WTC11 (cell line): ENCODE data around the gene EFCAB13. TPM values are rescaled to one million over a fixed set of nuclear protein-coding genes. Genes with fewer than 3 reads are reported as not detected.

ENCODE experiments used
- ATAC-seq: fragments of 200-7000 bp; cut with Tn5 transposase; 2 replicates; pipeline ENCODE4 v1.10.0; 2021; ENCODE audit warnings: mild to moderate bottlenecking, moderate library complexity
- CTCF ChIA-PET: fragments of 300-600 bp; sonication (Branson Sonifier 250); formaldehyde crosslinking; loops from one replicate; lab custom pipeline; 2021; ENCODE audit warnings: antibody characterized with exemption; lab: Charles Lee
- POLR2A ChIA-PET: fragments of 350-600 bp; sonication (Branson Sonifier 250); formaldehyde crosslinking; loops from one replicate; lab custom pipeline; 2021; ENCODE audit warnings: antibody characterized with exemption; lab: Charles Lee
- DNase-seq: peaks from one replicate; pipeline ENCODE4 v3.0.0; 2021; ENCODE audit warnings: low spot score
- H3K27ac Mint-ChIP-seq: 2 replicates; pipeline ENCODE4 v1.8.0; 2021; ENCODE audit warnings: mixed read lengths
- H3K27me3 Mint-ChIP-seq: 2 replicates; pipeline ENCODE4 v1.8.0; 2021; ENCODE audit warnings: low read depth, mild to moderate bottlenecking, moderate library complexity, mixed read lengths
- H3K36me3 Mint-ChIP-seq: 2 replicates; pipeline ENCODE4 v1.8.0; 2021; ENCODE audit warnings: mixed read lengths
- H3K4me1 Mint-ChIP-seq: 2 replicates; pipeline ENCODE4 v1.8.0; 2022; ENCODE audit warnings: mixed read lengths
- H3K4me3 Mint-ChIP-seq: 2 replicates; pipeline ENCODE4 v1.8.0; 2021; ENCODE audit warnings: mild to moderate bottlenecking, moderate library complexity, mixed read lengths
- H3K9me3 Mint-ChIP-seq: 2 replicates; pipeline ENCODE4 v1.8.0; 2021; ENCODE audit warnings: mixed read lengths
- CBFB ChIP-seq: sonication (generic); formaldehyde crosslinking; IDR thresholded peaks from 2 replicates; pipeline ENCODE4 v1.8.1; 2022; ENCODE audit warnings: mild to moderate bottlenecking, low read depth, missing genetic modification reagents
- FOXP1 ChIP-seq: sonication (generic); formaldehyde crosslinking; IDR thresholded peaks from 2 replicates; pipeline ENCODE4 v1.8.0; 2022; ENCODE audit warnings: missing genetic modification reagents, mild to moderate bottlenecking, moderate library complexity, borderline replicate concordance
- GABPB1 ChIP-seq: sonication (generic); formaldehyde crosslinking; IDR thresholded peaks from 2 replicates; pipeline ENCODE4 v1.8.1; 2023; ENCODE audit warnings: mild to moderate bottlenecking, missing genetic modification reagents
- HMGA2 ChIP-seq: fragments of 250-450 bp; sonication (Bioruptor Pico); IDR thresholded peaks from 2 replicates; pipeline ENCODE4 v1.4.0; 2021; ENCODE audit warnings: mild to moderate bottlenecking, moderate library complexity
- JAZF1 ChIP-seq: fragments of 250-450 bp; sonication (Bioruptor Pico); IDR thresholded peaks from 2 replicates; pipeline ENCODE4 v1.9.0; 2021; ENCODE audit warnings: moderate library complexity, mild to moderate bottlenecking, inconsistent platforms
- MAX ChIP-seq: sonication (generic); formaldehyde crosslinking; IDR thresholded peaks from 2 replicates; pipeline ENCODE4 v1.8.0; 2022; ENCODE audit warnings: mild to moderate bottlenecking, missing genetic modification reagents
- MLX ChIP-seq: sonication (generic); formaldehyde crosslinking; IDR thresholded peaks from 2 replicates; pipeline ENCODE4 v1.8.1; 2023; ENCODE audit warnings: mild to moderate bottlenecking, missing genetic modification reagents, moderate library complexity
- NR1H2 ChIP-seq: sonication (generic); formaldehyde crosslinking; IDR thresholded peaks from 2 replicates; pipeline ENCODE4 v1.9.0; 2021; ENCODE audit warnings: mild to moderate bottlenecking, moderate library complexity, missing genetic modification reagents
- TCF7 ChIP-seq: sonication (generic); formaldehyde crosslinking; IDR thresholded peaks from 2 replicates; pipeline ENCODE4 v1.8.0; 2022; ENCODE audit warnings: mild to moderate bottlenecking, low read depth, missing genetic modification reagents, moderate library complexity
- ZBTB43 ChIP-seq: sonication (generic); formaldehyde crosslinking; IDR thresholded peaks from 2 replicates; pipeline ENCODE4 v1.8.1; 2023; ENCODE audit warnings: mild to moderate bottlenecking, missing genetic modification reagents
- ZMAT4 ChIP-seq: fragments of 250-450 bp; sonication (Bioruptor Pico); IDR thresholded peaks from 2 replicates; pipeline ENCODE4 v1.9.0; 2021; ENCODE audit warnings: mild to moderate bottlenecking
- ZNF317 ChIP-seq: sonication (generic); formaldehyde crosslinking; IDR thresholded peaks from 2 replicates; pipeline ENCODE4 v1.8.1; 2023; ENCODE audit warnings: low read depth, mild to moderate bottlenecking, moderate library complexity, missing genetic modification reagents, borderline replicate concordance
- total RNA-seq: library from RNA; stranded (reverse); gene quantifications from 3 replicates; pipeline ENCODE4 v1.2.3, GENCODE V29; 2021
- TF ChIP-seq, protein P1 (sequence below): sonication (generic); formaldehyde crosslinking; IDR thresholded peaks from 2 replicates; pipeline ENCODE4 v1.8.1; 2023; ENCODE audit warnings: mild to moderate bottlenecking, missing genetic modification reagents, borderline replicate concordance
- TF ChIP-seq, protein P2 (sequence below): sonication (generic); formaldehyde crosslinking; IDR thresholded peaks from 2 replicates; pipeline ENCODE4 v1.8.1; 2022; ENCODE audit warnings: low read depth, missing genetic modification reagents, borderline replicate concordance
- TF ChIP-seq, protein P3 (sequence below): fragments of 250-450 bp; sonication (Bioruptor Pico); IDR thresholded peaks from 2 replicates; pipeline ENCODE4 v1.9.0; 2021; ENCODE audit warnings: moderate library complexity, mild to moderate bottlenecking, inconsistent platforms, borderline replicate concordance
- TF ChIP-seq, protein P4 (sequence below): sonication (generic); formaldehyde crosslinking; conservative IDR thresholded peaks from 2 replicates; pipeline ENCODE4 v1.8.1; 2023; ENCODE audit warnings: mild to moderate bottlenecking, low read depth, missing genetic modification reagents, moderate library complexity
- TF ChIP-seq, protein P5 (sequence below): sonication (generic); formaldehyde crosslinking; IDR thresholded peaks from 2 replicates; pipeline ENCODE4 v1.8.1; 2023; ENCODE audit warnings: mild to moderate bottlenecking, missing genetic modification reagents

EFCAB13 gene
- total RNA-seq, 1 experiment from 2014 or later, result 3.5 TPM

GRCh38 chr17:47376247-47376646 lies 52.5 kb downstream of the EFCAB13 start:
- Mint-ChIP-seq H3K36me3 (no peaks in the 10 kb centered on the region), H3K4me1 (no peaks in the 10 kb centered on the region), H3K9me3 (peaks cover 14% of the 10 kb centered on the region), H3K27ac (no peak overlapping the region), H3K4me3 (no peak overlapping the region), H3K27me3 (no peaks in the 10 kb centered on the region; the same call in 1 of the 2 replicates)
- ATAC-seq (no peak), DNase-seq (no peak)
- ChIA-PET CTCF (no interaction called here), POLR2A (no interaction called here)
- TF ChIP-seq TCF7 (CRISPR knock-in tag), result no peak
- no peak for TF ChIP-seq CBFB (CRISPR knock-in tag)
- TF ChIP-seq, protein P1, sequence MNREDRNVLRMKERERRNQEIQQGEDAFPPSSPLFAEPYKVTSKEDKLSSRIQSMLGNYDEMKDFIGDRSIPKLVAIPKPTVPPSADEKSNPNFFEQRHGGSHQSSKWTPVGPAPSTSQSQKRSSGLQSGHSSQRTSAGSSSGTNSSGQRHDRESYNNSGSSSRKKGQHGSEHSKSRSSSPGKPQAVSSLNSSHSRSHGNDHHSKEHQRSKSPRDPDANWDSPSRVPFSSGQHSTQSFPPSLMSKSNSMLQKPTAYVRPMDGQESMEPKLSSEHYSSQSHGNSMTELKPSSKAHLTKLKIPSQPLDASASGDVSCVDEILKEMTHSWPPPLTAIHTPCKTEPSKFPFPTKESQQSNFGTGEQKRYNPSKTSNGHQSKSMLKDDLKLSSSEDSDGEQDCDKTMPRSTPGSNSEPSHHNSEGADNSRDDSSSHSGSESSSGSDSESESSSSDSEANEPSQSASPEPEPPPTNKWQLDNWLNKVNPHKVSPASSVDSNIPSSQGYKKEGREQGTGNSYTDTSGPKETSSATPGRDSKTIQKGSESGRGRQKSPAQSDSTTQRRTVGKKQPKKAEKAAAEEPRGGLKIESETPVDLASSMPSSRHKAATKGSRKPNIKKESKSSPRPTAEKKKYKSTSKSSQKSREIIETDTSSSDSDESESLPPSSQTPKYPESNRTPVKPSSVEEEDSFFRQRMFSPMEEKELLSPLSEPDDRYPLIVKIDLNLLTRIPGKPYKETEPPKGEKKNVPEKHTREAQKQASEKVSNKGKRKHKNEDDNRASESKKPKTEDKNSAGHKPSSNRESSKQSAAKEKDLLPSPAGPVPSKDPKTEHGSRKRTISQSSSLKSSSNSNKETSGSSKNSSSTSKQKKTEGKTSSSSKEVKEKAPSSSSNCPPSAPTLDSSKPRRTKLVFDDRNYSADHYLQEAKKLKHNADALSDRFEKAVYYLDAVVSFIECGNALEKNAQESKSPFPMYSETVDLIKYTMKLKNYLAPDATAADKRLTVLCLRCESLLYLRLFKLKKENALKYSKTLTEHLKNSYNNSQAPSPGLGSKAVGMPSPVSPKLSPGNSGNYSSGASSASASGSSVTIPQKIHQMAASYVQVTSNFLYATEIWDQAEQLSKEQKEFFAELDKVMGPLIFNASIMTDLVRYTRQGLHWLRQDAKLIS, result no peak
- TF ChIP-seq, protein P2, sequence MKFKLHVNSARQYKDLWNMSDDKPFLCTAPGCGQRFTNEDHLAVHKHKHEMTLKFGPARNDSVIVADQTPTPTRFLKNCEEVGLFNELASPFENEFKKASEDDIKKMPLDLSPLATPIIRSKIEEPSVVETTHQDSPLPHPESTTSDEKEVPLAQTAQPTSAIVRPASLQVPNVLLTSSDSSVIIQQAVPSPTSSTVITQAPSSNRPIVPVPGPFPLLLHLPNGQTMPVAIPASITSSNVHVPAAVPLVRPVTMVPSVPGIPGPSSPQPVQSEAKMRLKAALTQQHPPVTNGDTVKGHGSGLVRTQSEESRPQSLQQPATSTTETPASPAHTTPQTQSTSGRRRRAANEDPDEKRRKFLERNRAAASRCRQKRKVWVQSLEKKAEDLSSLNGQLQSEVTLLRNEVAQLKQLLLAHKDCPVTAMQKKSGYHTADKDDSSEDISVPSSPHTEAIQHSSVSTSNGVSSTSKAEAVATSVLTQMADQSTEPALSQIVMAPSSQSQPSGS (CRISPR knock-in tag), result no peak
- TF ChIP-seq NR1H2, result no peak
- TF ChIP-seq, protein P3, sequence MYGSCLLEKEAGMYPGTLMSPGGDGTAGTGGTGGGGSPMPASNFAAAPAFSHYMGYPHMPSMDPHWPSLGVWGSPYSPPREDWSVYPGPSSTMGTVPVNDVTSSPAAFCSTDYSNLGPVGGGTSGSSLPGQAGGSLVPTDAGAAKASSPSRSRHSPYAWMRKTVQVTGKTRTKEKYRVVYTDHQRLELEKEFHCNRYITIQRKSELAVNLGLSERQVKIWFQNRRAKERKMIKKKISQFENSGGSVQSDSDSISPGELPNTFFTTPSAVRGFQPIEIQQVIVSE (CRISPR knock-in tag), result no peak
- TF ChIP-seq JAZF1 (CRISPR knock-in tag), result no peak
- no peak for TF ChIP-seq ZBTB43 (CRISPR knock-in tag)
- TF ChIP-seq ZMAT4 (CRISPR knock-in tag), result no peak
- no peak for TF ChIP-seq MLX (CRISPR knock-in tag)

- no peak for ATAC-seq
- Mint-ChIP-seq H3K4me3 (no peak overlapping the region), H3K27ac (no peak overlapping the region), H3K4me1 (no peaks in the 10 kb centered on the region), H3K36me3 (peaks cover 18% of the 10 kb centered on the region), H3K27me3 (peaks cover under 1% of the 10 kb centered on the region), H3K9me3 (peaks cover 26% of the 10 kb centered on the region)
- CTCF ChIA-PET, result no interaction called here
- POLR2A ChIA-PET, result interaction anchor here (0.6 kb wide), 1 partner anchor 1133 kb away, joined by 3 read pairs; no protein-coding TSS in a partner anchor
- no peak for DNase-seq
- TF ChIP-seq GABPB1 (CRISPR knock-in tag), result no peak
- TF ChIP-seq MAX (CRISPR knock-in tag), result no peak
- TF ChIP-seq, protein P4, sequence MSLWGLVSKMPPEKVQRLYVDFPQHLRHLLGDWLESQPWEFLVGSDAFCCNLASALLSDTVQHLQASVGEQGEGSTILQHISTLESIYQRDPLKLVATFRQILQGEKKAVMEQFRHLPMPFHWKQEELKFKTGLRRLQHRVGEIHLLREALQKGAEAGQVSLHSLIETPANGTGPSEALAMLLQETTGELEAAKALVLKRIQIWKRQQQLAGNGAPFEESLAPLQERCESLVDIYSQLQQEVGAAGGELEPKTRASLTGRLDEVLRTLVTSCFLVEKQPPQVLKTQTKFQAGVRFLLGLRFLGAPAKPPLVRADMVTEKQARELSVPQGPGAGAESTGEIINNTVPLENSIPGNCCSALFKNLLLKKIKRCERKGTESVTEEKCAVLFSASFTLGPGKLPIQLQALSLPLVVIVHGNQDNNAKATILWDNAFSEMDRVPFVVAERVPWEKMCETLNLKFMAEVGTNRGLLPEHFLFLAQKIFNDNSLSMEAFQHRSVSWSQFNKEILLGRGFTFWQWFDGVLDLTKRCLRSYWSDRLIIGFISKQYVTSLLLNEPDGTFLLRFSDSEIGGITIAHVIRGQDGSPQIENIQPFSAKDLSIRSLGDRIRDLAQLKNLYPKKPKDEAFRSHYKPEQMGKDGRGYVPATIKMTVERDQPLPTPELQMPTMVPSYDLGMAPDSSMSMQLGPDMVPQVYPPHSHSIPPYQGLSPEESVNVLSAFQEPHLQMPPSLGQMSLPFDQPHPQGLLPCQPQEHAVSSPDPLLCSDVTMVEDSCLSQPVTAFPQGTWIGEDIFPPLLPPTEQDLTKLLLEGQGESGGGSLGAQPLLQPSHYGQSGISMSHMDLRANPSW (CRISPR knock-in tag), result no peak
- TF ChIP-seq, protein P5, sequence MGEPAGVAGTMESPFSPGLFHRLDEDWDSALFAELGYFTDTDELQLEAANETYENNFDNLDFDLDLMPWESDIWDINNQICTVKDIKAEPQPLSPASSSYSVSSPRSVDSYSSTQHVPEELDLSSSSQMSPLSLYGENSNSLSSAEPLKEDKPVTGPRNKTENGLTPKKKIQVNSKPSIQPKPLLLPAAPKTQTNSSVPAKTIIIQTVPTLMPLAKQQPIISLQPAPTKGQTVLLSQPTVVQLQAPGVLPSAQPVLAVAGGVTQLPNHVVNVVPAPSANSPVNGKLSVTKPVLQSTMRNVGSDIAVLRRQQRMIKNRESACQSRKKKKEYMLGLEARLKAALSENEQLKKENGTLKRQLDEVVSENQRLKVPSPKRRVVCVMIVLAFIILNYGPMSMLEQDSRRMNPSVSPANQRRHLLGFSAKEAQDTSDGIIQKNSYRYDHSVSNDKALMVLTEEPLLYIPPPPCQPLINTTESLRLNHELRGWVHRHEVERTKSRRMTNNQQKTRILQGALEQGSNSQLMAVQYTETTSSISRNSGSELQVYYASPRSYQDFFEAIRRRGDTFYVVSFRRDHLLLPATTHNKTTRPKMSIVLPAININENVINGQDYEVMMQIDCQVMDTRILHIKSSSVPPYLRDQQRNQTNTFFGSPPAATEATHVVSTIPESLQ (CRISPR knock-in tag), result no peak
- TF ChIP-seq ZNF317 (CRISPR knock-in tag), result no peak
- TF ChIP-seq FOXP1, result no peak
- TF ChIP-seq HMGA2 (CRISPR knock-in tag), result no peak
Observed at GRCh38 chr17:47388825-47389224, 65.1 kb downstream of the EFCAB13 start.
